MV-4-11 (cell line): ENCODE data around the gene RGCC.
"Not testable (repeated sequence)": the region's sequence is repeated elsewhere in the genome, so short reads cannot be mapped to it uniquely, and the experiment has no call there.

ENCODE experiments used
- DNase-seq: peaks from one replicate; lab custom pipeline; 2025; lab: John Stamatoyannopoulos, UW

RGCC gene

GRCh38 chr13:41456768-41457588 is at the start of gene RGCC:
RGCC (plus strand) TSS chr13:41457550; CDS start chr13:41457708, 158 bp downstream.
- DNase-seq = peak; percentile 34

GRCh38 chr13:41408121-41408520 is 49.2 kb upstream of the RGCC start:
- no peak for DNase-seq

GRCh38 chr13:41408746-41409145 is 48.6 kb upstream of the RGCC start:
- no peak for DNase-seq

GRCh38 chr13:41409611-41410010 is 47.7 kb upstream of the RGCC start:
- DNase-seq = no peak

GRCh38 chr13:41411060-41411459 is 46.3 kb upstream of the RGCC start:
- no peak for DNase-seq

GRCh38 chr13:41411522-41411921 is 45.8 kb upstream of the RGCC start:
- peak; percentile 41 for DNase-seq

- DNase-seq = no peak
Measured at GRCh38 chr13:41413872-41414271, 43.5 kb upstream of the RGCC start.

GRCh38 chr13:41416276-41416675 is 41.1 kb upstream of the RGCC start:
- no peak for DNase-seq

- DNase-seq = no peak
Measured at GRCh38 chr13:41418027-41418426, 39.3 kb upstream of the RGCC start.

GRCh38 chr13:41418731-41419130 is 38.6 kb upstream of the RGCC start:
- no peak for DNase-seq

- no peak for DNase-seq
Measured at GRCh38 chr13:41419206-41419605, 38.1 kb upstream of the RGCC start.

GRCh38 chr13:41420146-41420545 is 37.2 kb upstream of the RGCC start:
- no peak for DNase-seq

GRCh38 chr13:41421330-41421729 is 36.0 kb upstream of the RGCC start:
- DNase-seq = not testable (repeated sequence)

GRCh38 chr13:41421983-41422382 is 35.4 kb upstream of the RGCC start:
- DNase-seq = not testable (repeated sequence)

GRCh38 chr13:41423259-41423658 is 34.1 kb upstream of the RGCC start:
- DNase-seq = not testable (repeated sequence)

GRCh38 chr13:41424675-41425074 is 32.7 kb upstream of the RGCC start:
- DNase-seq = not testable (repeated sequence)

- DNase-seq = no peak
Measured at GRCh38 chr13:41426047-41426446, 31.3 kb upstream of the RGCC start.

- DNase-seq = no peak
Measured at GRCh38 chr13:41427666-41428065, 29.7 kb upstream of the RGCC start.

- DNase-seq = no peak
Measured at GRCh38 chr13:41428155-41428554, 29.2 kb upstream of the RGCC start.

- DNase-seq = not testable (repeated sequence)
Measured at GRCh38 chr13:41434030-41434429, 23.3 kb upstream of the RGCC start.

- DNase-seq = peak; percentile 2
Measured at GRCh38 chr13:41434831-41435520, 22.4 kb upstream of the RGCC start.

- DNase-seq = no peak
Measured at GRCh38 chr13:41443969-41444368, 13.4 kb upstream of the RGCC start.

GRCh38 chr13:41452462-41452861 is 4.9 kb upstream of the RGCC start:
- no peak for DNase-seq
